Inflammatory macrophage treated with lipopolysaccharide for 1 hour (primary cell): ENCODE results near the gene TSPAN4.

Experiments used
- DNase-seq, 2 donors: peaks; one replicate each; pipeline ENCODE4 v3.0.0-alpha.2; 2020 to 2022

The TSPAN4 gene

DNA sequence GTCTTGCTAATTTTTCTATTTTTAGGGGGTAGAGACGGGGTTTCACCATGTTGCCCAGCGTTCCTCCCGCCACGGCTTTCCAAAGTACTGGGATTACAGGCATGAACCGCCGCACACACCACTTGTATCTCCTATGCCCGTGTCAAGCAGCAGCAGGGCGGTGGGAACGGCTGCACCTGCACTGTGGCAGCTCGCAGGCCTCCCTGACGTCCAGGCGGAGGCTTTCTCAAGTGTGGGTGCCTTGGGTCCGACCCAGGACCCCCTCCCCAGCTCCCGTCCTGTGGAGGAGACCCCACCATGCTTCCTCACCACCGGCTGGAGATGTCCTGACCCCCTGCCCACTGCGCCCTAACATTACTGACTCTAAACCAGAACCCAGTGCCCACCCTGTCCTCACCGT lies 25.7 kb downstream of the TSPAN4 start:
- no peak for DNase-seq

DNA sequence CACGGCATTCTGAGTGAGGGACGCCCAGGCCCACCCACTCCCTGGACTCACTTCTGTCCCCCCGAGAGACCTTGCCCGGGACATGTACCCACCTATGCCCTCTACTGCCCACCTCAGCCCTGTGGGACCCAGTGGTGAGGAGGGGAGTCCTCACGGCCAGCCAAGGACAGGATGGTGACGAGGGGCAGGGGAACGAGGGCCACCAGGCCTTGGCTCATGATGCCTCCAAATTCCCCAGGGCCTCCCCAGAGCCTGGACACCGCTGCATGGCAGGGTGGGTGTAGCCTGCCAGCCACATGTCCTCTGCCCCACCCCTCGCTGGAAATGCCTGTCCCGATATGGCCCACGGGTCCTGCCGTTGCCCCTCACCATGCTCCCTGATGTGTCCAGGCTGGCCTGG lies 26.1 kb downstream of the TSPAN4 start:
- DNase-seq = no peak

DNA sequence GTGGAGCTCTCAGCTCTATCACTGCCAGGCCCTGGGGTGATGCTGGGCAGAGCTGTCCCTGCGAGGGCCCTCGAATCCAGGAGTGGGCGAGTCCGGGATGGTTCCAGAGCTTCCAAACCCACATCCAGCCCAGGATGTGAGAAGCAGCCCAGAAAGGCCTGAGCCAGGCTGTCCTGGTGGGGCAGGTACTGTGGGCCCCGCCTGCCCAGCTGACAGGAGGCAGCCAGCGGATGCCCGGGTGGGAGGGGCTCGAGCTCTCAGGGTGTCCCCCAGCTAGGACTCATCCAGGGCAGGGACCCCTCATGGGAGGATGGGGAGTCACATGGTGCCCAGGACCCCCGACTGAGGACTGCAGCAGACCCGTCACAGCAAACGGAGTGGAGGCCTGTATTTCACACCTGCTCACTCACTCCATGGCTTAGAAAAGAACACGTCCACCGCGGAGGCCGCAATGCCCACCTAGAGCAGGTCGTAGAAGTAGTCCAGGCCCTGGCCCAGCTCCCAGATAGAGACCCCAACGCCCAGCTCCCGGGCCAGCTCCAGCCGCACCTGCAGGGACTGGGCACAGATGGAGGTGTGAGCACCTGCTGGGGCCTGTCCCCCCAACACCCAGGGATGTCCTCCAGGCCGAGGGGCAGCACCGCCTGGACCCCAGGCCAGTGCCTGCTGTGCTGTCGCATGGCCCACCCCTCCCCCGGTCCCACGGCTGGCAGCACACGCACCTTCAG lies 26.9 kb downstream of the TSPAN4 start:
- no peak for DNase-seq

DNA sequence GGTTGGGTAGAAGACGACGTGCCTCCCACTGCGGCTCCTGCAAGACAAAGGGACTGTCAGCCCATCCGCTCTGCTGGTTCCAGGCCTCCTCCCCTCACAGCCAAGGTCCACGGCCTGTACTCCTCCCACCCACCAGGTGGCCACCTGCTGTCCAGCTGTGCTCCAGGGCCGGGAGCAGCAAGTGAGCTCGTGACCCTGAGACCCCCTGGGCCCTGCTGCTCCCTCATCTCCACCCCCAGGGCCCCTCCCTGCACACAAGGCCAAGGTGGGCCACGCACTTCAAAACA lies 27.4 kb downstream of the TSPAN4 start:
- no peak for DNase-seq

DNA sequence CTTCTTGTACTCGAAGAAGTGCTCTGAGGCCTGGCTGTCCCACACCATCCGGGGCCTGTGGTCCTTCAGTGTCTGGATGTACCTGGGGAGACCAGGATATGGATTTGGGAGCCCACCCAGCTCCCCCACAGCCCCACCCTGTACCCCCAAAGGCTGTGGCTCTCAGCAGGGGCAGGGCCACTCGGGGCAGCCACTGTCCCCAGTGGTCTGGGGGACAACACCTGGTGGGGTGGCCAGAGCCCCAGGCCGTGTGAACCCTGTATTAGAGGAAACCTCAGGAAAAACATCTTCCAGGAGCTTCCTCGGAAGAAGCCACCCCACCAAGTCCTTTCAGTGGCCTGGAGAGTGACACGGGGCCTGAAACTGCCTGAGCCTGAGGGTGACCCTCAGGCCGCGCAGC lies 27.8 kb downstream of the TSPAN4 start:
- no peak for DNase-seq

DNA sequence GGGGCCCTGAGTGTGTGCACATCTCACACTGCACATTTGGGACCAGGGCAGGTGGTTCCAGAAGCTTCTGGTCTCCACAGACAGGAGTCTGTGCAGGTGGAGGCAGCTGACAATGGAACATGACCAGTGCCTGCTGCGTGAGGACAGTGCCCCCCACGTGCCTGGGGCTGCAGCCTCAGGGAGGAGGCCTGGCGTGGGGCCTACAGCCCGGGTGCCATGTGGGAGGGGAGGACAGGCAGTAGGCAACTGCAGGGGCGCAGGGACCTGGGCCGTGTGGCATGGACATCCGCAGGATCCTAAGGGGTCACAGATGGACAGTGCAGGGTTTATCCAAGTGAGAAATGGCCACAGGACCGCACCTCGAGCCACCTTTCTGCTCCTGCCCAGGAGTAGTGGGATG lies 28.8 kb downstream of the TSPAN4 start:
- DNase-seq = no peak

DNA sequence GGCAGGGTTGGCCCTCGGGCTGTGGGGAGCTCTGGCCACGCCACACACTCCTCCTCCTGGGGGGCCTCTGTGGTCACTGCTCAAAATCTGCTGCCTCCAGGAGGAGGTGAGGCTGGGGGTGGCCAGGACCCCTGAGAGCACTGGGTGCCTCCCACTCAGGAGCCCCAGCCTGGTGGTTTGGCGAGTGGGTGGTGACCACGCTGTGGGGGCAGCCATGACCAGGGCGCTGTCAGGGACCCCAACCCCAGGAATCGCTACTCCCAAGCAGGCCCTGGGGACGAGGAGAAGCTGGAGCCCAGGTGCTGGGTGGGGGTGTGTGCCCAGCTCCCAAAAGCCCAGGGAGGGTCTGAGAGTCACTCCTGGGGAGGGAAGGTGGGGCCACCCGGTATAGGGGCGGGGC lies 30.1 kb downstream of the TSPAN4 start:
- DNase-seq = no peak

DNA sequence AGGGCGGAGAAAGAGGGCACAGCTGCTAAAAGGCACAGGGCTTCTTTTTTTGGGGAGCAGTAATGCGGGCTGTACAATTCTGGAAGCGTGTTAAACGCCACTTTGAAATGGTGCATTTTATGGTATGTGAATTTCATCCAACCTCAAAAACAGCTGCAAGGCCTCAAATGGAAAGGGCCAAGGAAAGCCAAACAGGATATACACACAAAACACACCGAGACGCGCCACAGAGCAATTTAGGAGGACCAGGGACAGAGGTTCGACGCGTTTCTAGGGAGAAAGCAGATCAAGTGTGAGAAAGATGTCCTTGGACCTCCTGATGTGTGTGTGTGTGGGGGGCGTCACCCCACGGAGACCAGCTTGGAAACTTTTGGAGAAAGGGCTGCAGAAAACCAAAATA lies 31.1 kb downstream of the TSPAN4 start:
- no peak for DNase-seq

DNA sequence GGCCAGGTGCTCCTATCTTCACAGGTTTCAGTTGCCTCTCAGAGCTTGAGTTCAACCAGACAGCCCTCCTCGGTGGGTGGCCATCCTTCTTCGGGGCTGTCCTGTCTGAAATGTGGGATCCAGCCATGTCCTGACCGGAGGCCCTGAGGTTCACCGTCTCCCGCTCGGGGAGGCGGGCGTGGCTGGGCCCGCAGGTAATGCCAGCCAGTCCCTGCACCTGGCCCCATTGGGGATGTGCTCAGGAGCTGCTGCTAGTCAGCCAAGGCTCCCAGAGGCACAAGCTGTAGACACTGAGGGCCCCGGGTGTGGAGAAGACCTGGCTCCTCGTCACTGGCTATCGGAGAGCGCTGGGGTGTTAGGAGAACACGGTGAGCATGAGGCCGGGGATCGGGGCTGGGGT lies 32.6 kb downstream of the TSPAN4 start:
- no peak for DNase-seq

DNA sequence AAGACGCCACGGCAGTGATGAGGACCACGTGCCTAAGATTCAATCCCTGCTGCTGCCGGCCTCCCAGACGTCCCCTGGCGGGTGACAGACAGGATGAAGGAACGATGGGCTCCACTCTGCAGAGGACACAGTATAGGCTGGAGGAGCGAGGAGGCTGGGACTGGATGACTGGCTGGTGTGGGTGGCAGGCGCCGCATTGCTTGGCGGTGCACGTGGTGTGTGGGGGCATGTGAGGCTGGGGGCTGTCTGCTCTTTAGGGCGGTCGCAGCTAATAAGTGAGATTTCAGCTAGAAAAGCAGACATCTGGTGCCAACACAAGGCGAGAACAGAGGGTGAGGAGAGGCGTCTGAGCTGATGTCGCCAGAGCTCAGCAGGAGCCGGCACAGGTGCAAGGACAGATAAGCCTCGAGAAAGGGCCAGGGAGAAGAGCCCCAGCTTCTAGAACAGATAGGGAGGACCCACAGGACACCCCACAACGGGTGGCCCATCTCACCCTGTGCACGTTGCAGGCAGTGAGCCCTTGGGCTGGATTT lies 33.2 kb downstream of the TSPAN4 start:
- DNase-seq = no peak

DNA sequence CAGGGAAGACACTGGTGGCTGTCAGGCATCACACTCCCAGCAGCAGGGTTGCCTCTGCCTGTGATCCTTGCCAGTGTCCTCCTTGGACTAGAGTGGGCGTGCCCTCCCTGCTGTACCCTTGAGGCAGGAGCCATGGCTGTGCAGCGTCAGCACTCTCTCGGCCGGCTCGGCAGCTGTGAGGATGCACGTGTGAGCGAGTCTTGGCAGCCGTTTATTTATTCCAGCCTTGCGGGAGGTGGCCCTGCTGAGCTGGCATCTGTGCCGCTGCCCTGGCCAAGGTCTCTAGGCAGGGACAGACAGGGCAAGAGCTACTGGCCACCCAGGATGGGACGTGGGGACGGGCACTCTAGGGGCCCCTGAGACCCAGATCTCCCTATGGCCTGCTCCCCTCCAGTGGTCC lies 33.9 kb downstream of the TSPAN4 start:
- DNase-seq = no peak

DNA sequence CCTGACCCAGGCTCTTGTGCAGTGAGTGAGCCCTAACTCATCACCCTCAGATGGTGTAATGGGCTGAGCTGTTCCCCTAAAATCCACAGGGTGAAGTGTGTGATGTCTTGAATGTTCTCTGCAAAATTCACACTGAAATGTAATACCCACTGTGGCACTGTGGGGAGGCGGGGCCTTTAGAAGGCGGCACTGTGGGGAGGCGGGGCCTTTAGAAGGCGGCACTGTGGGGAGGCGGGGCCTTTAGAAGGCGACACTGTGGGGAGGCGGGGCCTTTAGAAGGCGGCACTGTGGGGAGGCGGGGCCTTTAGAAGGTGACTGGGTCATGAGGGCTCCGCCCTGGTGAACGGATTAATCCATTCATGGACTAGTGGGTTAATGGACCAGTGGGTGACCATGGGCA lies 34.9 kb downstream of the TSPAN4 start:
- peak in 1 of 2 donors; percentile 14 for DNase-seq

DNA sequence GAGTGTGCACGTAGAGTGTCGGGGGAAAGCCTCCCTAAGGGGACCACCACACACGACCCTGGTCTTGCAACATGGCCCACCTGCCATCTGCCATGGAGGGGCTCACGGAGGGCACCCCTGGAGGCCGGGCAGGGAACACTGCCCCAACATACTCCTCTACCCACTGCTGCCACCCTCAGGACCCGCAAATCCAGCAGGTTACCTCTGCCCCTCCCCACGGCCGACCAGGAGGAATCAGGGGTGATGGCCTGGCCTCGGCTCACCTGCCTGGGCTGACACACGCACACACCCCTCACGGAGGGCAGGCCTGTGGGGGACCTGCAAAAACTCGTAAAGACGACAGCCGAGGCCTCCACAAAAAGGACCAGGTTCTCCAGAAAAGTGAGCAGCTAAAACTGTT lies 37.8 kb downstream of the TSPAN4 start:
- DNase-seq = no peak

DNA sequence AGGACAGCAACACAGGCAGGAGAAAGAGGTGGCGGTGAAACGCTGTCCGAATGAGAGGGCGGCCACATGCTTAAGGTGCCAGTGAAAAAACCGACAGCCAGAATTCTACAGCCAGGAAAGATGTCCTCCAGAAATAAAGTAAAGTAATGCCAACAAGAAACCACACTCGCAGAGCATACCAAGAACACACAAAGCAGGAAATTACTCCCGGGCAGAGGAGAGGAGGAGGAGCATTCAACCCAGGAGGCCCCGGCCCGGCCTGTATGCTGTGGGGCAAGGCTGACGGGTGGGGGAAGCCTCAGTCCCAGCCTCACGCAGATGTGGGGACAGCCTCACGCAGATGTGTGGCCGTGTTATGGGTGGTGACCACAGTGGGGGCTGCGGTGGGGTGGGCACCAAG lies 39.9 kb downstream of the TSPAN4 start:
- no peak for DNase-seq

DNA sequence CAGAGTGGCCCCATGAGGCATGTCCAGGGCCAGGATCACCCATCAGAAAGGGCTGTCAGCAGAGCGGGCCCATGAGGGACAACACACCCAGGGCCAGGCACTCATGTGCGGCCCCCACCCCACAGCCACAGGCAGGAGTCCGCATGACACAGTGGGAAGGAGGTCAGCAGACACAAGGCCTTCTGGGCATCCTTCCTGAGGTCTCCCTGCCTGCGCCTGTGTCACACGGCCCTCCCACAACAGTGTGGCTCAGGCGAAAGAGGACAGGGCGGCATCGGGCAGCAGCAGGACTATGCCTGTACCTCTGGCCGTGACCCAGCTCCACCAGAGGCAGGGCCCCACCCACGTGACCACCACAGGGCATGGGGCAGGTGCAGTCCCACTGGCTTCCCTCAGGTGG lies 40.9 kb downstream of the TSPAN4 start:
- DNase-seq = no peak

DNA sequence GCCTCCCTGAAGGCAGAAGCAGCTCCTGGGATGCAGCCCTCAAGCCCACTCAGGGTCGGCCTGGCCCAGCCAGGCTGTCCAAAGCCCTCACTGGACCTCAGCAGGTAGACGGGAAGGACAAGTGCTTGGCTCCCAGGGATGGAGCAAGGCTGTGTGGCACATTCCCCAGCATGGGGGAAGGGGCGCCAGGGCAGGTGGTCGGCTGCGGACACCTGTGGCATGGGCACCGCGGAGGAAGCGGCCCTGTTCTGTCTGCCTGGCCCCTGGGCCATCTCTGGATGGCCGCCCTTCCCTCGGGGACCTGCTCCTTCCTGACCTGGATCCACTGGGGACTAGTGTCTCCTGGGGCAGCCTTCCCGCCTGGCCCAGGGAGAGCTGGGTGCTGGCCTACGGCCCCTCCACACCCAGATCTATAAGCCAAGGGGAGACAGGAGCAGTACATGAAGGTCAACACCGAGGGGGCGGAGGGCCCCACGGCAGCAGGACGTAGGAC lies 42.0 kb downstream of the TSPAN4 start:
- no peak for DNase-seq

DNA sequence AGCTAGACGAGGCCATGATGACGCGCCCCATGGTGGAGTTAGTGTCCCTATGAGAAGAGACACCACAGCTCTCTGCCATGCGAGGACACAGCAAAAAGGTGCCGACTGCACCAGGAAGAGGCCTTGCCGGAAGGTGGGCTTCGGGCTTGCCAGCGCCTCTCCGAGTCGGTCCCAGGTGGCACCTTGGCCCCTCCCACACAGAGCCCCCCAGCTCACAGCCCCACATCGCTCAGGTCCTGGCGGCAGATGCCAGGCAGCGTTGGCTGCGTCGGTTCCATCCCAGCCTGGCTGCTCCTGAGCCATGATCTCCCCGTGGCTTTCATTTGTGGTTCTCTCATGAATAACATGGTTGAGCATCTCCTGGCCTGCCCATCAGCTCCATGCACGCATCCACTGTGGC lies 43.9 kb downstream of the TSPAN4 start:
- no peak for DNase-seq

DNA sequence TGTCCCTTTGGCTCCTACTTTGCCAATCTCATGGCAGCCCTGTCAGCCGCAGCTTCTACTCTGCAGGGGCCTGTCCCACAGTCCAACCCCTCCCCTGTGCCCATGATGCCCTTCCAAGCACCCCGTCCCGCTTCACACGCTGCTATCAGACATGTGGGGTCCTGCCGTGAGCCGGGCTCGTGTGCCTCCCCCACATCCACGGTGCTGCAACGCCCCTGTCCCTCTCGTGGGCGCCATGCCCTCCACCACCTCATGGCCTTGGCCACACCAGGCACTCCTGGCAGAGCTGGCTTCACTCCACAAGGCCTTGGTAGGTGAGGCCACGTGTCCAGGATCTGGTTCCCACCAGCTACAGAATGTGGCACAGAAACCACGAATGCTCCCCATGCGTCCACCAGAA lies 44.9 kb downstream of the TSPAN4 start:
- DNase-seq = no peak

DNA sequence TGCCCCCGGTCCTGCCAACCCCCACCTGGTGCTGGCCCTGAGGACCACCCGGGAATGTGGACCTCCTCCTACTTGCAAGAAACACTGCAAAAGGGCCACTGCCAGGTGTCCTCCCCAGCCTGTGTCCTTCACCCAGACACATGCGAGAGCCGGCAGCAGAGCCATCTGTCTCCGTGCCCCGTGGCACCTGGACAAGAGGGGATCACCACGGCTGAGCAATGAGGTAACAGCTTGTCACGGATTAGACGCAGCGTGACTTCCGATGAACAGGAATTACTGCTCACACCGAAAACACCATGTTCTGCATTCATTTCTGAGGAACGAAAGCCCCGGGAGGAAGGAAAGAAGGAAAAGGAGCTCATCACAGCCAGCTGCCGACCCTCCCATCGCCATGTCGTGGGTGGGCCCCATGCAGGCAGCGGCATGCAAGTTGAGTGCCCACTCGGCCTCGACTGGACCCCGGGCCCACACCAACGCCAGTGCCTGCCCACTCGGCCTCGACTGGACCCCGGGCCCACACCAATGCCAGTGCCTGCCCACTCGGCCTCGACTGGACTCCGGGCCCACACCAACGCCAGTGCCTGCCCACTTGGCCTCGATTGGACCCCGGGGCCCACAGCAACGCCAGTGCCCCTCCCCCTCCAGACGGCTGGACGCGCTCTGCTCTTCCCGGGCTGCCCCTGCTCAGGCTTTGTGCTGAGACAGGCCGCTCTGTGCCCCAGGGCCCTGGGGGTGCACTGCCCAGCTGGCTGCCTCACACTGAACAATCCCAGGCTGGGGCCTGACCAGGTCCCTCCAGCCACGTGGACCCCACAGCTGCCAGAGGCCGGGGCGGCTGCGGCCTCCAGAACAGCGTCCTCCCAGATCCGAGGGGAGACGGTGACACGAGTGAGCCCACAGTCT lies 45.9 kb downstream of the TSPAN4 start:
- DNase-seq = no peak

DNA sequence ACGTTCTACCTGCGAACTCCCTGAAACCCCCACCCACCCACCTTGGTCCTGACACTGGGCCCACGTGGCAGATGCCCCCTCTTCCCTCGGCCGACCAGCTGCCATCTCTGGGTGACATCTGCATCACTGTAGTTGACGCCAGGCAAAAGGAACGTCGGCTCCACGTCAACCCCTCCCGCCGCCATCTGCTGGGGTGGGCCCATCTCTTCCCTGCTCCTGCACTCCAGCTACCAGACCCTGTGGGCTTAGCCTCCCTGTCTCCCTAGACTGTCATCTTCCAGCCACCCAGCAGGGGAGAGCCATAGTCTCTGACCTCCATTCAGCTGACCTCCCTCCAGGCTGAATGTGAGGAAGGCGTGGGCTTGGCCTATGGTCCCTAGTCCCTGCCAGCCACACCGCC lies 46.6 kb downstream of the TSPAN4 start:
- no peak for DNase-seq

DNA sequence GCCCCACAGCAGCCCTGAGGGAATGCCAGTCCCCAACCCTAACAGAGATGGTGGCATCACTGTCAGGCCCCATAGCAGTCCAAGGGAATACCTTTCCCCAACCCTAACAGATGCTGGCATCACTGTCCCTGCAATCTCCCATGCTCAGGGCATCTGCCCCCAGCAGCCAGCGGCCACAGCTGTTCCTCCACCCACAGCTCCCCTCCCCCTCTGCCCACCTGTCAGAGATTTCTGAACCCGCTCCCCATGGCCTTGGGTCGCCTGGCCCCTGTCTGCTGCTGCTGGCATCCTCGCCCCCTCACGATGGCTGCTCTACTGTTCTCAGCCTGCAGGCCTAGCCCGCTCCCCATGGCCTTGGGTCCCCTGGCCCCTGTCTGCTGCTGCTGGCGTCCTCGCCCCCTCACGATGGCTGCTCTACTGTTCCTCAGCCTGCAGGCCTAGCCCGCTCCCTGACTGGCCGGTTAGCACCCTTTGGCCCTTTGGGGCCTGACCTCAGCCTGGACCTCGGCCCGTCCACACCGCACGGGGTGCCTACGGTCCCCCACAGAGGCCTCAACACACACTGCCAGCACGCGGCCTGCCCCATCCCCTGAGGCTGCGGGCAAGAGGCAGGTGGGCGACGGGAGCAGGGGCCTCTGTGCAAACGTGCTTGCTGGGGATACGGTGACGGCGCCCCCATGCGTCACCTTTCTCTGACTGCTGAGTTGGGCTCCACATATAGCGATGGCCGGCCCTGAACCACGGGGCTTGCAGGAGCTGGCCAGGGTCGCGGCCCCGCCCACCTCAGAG lies 47.2 kb downstream of the TSPAN4 start:
- DNase-seq = no peak

DNA sequence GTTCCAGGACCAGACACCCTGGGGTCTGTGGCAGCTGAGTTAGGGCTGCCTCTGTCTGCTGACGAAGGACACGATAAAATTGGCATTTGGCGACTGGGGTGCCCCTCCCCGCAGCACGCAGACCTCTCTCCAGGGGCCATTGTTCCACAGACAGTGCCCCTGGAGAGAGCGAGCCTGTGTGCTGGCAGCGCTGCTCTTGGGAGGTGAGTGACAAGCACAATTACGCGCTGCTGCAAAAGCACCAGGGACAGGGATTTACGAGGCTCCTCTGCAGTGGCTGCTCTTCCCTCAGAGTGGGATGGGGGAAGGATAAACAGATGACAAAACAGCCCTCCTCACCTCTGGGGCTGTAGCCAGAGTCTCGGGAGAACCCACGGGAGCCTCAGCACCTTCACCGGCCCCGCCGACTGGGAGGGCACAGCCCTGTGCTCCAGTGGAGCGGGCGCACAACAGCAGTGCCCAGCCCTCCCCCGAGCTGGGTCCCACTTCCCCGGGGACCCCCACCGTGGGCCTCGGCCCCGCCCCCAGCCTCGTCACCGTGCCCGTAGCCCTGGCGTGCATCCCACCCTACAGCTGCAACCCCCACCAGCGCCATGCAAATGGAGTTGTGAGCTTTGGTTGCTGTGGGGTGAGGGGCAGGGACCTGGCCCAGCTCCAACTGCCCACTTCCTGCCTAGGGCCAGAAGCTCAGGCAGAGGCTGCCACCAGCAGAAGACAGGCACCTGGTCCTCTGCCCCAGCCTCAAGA lies 48.3 kb downstream of the TSPAN4 start:
- DNase-seq = no peak
